Measurements from ENCODE around the gene ANXA7. TPM values are rescaled to one million over a fixed set of nuclear protein-coding genes. Genes with fewer than 3 reads are reported as not detected.
"Not testable (repeated sequence)": the region's sequence is repeated elsewhere in the genome, so short reads cannot be mapped to it uniquely, and the experiment has no call there.

Gene ANXA7
- total RNA-seq, 3 donors from 2014 or later, result 93.7 to 106 (median 99.9) TPM

DNA sequence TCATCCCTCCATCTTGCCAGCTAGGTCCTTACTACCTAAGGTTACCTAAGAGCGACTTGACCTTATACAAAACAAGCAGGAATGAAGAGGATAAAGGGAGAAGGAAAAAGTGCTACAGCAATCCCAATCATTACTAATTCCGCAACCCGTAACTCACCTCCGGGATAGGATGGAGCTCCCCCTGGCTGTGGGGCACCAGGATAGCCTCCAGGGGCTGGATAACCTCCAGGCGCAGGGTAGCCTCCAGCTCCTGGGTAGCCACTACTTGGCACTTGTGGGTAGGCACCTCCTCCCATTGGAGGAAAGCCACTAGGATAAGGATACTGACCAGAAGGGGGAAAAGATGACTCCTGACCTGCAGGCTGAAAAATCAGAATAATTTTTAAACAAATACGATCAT is 15.8 kb downstream of the ANXA7 start:
- no peaks in the 10 kb centered on the region for H3K9me3 ChIP-seq
- H3K36me3 ChIP-seq (ENCODE audit: low read depth), result peaks cover 9% of the 10 kb centered on the region
- TF ChIP-seq, protein P1, sequence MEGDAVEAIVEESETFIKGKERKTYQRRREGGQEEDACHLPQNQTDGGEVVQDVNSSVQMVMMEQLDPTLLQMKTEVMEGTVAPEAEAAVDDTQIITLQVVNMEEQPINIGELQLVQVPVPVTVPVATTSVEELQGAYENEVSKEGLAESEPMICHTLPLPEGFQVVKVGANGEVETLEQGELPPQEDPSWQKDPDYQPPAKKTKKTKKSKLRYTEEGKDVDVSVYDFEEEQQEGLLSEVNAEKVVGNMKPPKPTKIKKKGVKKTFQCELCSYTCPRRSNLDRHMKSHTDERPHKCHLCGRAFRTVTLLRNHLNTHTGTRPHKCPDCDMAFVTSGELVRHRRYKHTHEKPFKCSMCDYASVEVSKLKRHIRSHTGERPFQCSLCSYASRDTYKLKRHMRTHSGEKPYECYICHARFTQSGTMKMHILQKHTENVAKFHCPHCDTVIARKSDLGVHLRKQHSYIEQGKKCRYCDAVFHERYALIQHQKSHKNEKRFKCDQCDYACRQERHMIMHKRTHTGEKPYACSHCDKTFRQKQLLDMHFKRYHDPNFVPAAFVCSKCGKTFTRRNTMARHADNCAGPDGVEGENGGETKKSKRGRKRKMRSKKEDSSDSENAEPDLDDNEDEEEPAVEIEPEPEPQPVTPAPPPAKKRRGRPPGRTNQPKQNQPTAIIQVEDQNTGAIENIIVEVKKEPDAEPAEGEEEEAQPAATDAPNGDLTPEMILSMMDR (IDR thresholded peaks at IDR 0.05), result no peak
- intact Hi-C loops (cut with DNase I, micrococcal nuclease), result no loop called here
- no peak overlapping the region for H3K4me3 ChIP-seq
- H3K4me1 ChIP-seq (ENCODE audit: low read depth), result no peaks in the 10 kb centered on the region
- ATAC-seq, result peak; percentile 41
- no peak for DNase-seq

DNA sequence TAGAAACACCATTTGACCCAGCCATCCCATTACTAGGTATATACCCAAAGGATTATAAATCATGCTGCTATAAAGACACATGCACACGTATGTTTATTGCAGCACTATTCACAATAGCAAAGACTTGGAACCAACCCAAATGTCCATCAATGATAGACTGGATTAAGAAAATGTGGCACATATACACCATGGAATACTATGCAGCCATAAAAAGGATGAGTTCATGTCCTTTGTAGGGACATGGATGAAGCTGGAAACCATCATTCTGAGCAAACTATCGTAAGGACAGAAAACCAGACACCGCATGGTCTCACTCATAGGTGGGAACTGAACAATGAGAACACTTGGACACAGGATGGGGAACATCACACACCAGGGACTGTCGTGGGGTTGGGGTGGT is 19.5 kb downstream of the ANXA7 start:
- H3K9me3 ChIP-seq; DNase-seq; H3K4me1 ChIP-seq (ENCODE audit: low read depth); H3K36me3 ChIP-seq (ENCODE audit: low read depth); H3K4me3 ChIP-seq; intact Hi-C loops (cut with DNase I, micrococcal nuclease); ATAC-seq: not testable (repeated sequence)

DNA sequence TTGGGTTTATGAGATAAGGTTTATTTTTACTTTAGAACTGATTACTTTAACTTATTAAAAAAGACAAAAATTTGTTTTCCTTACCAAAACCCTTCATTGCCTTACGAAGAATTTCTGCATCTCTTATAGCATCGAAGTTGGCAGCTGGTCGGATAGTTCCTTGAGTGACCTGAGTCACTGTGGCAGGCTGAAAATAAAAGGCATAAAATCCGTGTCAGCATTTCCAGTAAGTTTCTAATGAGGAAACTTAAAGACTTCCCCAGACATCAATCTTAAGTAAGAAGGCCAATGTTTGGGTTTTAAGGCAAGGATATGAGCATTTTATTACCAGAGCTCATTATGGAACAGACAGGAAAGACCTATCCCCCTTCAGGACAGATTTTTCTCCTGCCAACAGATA is 25.6 kb downstream of the ANXA7 start:
- no peak for ATAC-seq
- Histone ChIP-seq H3K4me3 (no peak overlapping the region), H3K36me3 (ENCODE audit: low read depth) (no peaks in the 10 kb centered on the region), H3K4me1 (ENCODE audit: low read depth) (no peaks in the 10 kb centered on the region), H3K9me3 (no peaks in the 10 kb centered on the region)
- intact Hi-C loops (cut with DNase I, micrococcal nuclease), result no loop called here
- DNase-seq, result no peak
- TF ChIP-seq, protein P1 (IDR thresholded peaks at IDR 0.05), result no peak

DNA sequence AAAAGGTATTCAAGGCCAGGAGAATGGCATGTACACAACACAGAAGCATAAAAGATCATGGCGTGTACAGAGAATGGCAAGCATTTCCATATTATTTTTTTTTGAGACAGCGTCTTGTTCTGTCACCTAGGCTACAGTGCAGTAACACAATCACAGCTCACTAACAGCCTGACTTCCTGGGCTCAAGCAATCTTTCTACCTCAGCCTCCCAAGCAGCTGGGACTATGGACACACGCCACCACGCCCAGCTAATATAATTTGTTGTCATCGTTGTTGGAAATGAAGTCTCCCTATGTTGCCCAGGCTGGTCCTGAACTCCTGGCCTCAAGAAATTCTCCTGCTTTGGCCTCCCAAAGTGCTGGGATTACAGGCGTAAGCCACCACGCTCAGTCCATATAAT is 27.3 kb downstream of the ANXA7 start:
- Histone ChIP-seq H3K4me3 (no peak overlapping the region), H3K4me1 (ENCODE audit: low read depth) (no peaks in the 10 kb centered on the region), H3K36me3 (ENCODE audit: low read depth) (no peaks in the 10 kb centered on the region), H3K9me3 (no peaks in the 10 kb centered on the region)
- peak; percentile 67 for ATAC-seq
- TF ChIP-seq, protein P1 (IDR thresholded peaks at IDR 0.05), result no peak
- no peak for DNase-seq
- intact Hi-C loops (cut with DNase I, micrococcal nuclease), result no loop called here

DNA sequence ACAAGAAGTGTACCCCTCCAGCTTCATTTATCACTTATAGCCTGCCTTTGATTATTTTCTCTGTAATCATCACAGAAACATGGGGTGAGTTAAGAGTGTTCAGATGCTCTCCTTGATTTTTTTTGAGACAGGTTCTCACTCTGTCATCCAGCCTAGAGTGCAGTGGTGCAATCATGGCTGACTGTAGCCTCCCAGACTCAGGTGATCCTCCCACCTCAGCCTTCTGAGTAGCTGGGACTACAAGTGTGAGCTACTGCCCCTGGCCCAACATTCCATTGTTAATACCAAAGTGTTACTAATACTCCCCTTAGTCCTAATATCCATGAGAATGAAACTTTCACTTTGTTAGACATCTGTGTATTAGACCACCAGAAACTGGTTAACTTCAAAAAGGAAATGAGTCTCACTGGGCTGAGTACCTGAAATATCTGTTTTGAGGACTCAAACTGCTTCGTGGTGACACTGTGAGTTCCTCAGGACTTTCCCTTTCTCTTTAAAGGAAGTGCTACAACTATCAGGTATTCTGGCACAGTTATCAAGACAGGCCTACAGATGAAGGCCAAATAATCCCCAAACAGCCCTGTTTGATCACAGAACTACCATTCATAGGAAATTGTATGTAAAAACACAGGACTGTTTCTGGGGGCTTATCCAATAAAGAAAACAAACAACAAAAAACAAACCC is 34.7 kb downstream of the ANXA7 start:
- no peaks in the 10 kb centered on the region for H3K9me3 ChIP-seq
- ATAC-seq, result no peak
- H3K4me3 ChIP-seq, result no peak overlapping the region
- intact Hi-C loops (cut with DNase I, micrococcal nuclease), result no loop called here
- DNase-seq, result no peak
- TF ChIP-seq, protein P1 (IDR thresholded peaks at IDR 0.05), result no peak
- H3K36me3 ChIP-seq (ENCODE audit: low read depth), result peaks cover 5% of the 10 kb centered on the region
- no peaks in the 10 kb centered on the region for H3K4me1 ChIP-seq (ENCODE audit: low read depth)

DNA sequence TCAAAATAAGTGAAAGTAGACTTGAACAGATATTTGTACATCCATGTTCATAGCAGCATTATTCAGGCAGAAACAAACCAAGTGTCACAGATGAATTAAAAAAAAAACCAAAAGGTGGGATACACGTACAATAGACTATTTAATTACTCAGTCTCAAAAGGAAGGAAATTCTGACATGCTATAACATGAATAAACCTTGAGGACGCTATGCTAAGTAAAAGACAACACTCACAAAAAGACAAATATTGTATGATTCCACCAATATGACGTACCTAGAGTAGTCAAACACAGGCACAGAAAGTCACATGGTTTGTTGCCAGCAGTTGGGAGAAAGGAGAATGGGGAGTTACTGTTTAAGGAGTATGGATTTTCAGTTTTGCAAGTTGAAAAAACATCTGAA is 37.2 kb downstream of the ANXA7 start:
- DNase-seq, result no peak
- intact Hi-C loops (cut with DNase I, micrococcal nuclease), result no loop called here
- TF ChIP-seq, protein P1 (IDR thresholded peaks at IDR 0.05), result no peak
- ATAC-seq, result no peak
- no peaks in the 10 kb centered on the region for H3K9me3 ChIP-seq
- no peak overlapping the region for H3K4me3 ChIP-seq
- H3K36me3 ChIP-seq (ENCODE audit: low read depth), result peaks cover 5% of the 10 kb centered on the region
- no peaks in the 10 kb centered on the region for H3K4me1 ChIP-seq (ENCODE audit: low read depth)
